Measurements from ENCODE around the gene CCDC183.
"Not testable (repeated sequence)": the region's sequence is repeated elsewhere in the genome, so short reads cannot be mapped to it uniquely, and the experiment has no call there.

- TF ChIP-seq CTCF, POLR2A, POLR2AphosphoS5 (IDR thresholded peaks at IDR 0.05): not testable (repeated sequence)
Measured at GRCh38 chr9:136785565-136786355, 10.4 kb upstream of the CCDC183 start.
